Keratinocyte (primary cell): Measurements from ENCODE around the gene UBXN11. TPM values are rescaled to one million over a fixed set of nuclear protein-coding genes. Genes with fewer than 3 reads are reported as not detected.

ENCODE experiments used
- DNase-seq: peaks from one replicate; pipeline ENCODE4 v3.0.0-alpha.2; 2011; ENCODE audit warnings: low read depth, missing footprints, low spot score
- FAIRE-seq: peaks from 2 replicates; lab custom pipeline; 2011; peaks lifted over from hg19 to GRCh38; lab: Jason Lieb, UNC
- H2AFZ ChIP-seq: 2 replicates; pipeline ENCODE4 v1.6.0; 2012; ENCODE audit warnings: low read length, control low read depth, inconsistent platforms; ENCODE audit not compliant: control insufficient read depth
- H3K27ac ChIP-seq: 2 replicates; pipeline ENCODE4 v1.5.1; 2011; ENCODE audit warnings: low read length; ENCODE audit not compliant: control insufficient read depth, insufficient read depth
- H3K27me3 ChIP-seq: 3 replicates; pipeline ENCODE4 v1.6.0; 2011; ENCODE audit warnings: low read length; ENCODE audit not compliant: control insufficient read depth, insufficient read depth; ENCODE audit errors: extremely low read depth
- H3K36me3 ChIP-seq, 2 experiments: 2 replicates in 1 of 2; 3 replicates in 1 of 2; pipeline ENCODE4 v1.5.1; 2011; ENCODE audit warnings: low read length in 2 of 2, mild to moderate bottlenecking in 1 of 2; ENCODE audit not compliant: control insufficient read depth in 2 of 2, insufficient read depth in 2 of 2; ENCODE audit errors: extremely low read depth in 1 of 2
- H3K4me1 ChIP-seq: 3 replicates; pipeline ENCODE4 v1.5.1; 2011; ENCODE audit warnings: low read length; ENCODE audit not compliant: control insufficient read depth, insufficient read depth; ENCODE audit errors: extremely low read depth
- H3K4me2 ChIP-seq: 3 replicates; pipeline ENCODE4 v1.6.0; 2011; ENCODE audit warnings: low read depth, low read length; ENCODE audit not compliant: control insufficient read depth, insufficient read depth; ENCODE audit errors: extremely low read depth
- H3K4me3 ChIP-seq, 3 experiments: fragments of 200-600 bp in 1 of 3; sonication (generic) in 1 of 3; 2 replicates in 2 of 3; 3 replicates in 1 of 3; pipeline ENCODE4 v1.5.1; 2011 to 2016; ENCODE audit warnings: low read length in 3 of 3, mild to moderate bottlenecking in 3 of 3, control low read depth in 2 of 3, inconsistent platforms in 1 of 3, low read depth in 1 of 3, mixed read lengths in 1 of 3, mixed run types in 1 of 3, moderate library complexity in 1 of 3; ENCODE audit not compliant: control insufficient read depth in 2 of 3, insufficient read depth in 2 of 3; ENCODE audit errors: extremely low read depth in 1 of 3
- H3K79me2 ChIP-seq: 2 replicates; pipeline ENCODE4 v1.6.0; 2012; ENCODE audit warnings: low read length; ENCODE audit not compliant: control insufficient read depth, insufficient read depth
- H3K9ac ChIP-seq: 3 replicates; pipeline ENCODE4 v1.6.0; 2011; ENCODE audit warnings: low read length; ENCODE audit not compliant: control insufficient read depth, insufficient read depth; ENCODE audit errors: extremely low read depth
- H3K9me1 ChIP-seq: 3 replicates; pipeline ENCODE4 v1.6.0; 2011; ENCODE audit warnings: low read length; ENCODE audit not compliant: control insufficient read depth, insufficient read depth; ENCODE audit errors: extremely low read depth
- H3K9me3 ChIP-seq: 2 replicates; pipeline ENCODE4 v1.5.1; 2012; ENCODE audit warnings: low read depth, low read length; ENCODE audit not compliant: control insufficient read depth
- H4K20me1 ChIP-seq: 3 replicates; pipeline ENCODE4 v1.6.0; 2011; ENCODE audit warnings: low read length; ENCODE audit not compliant: control insufficient read depth, insufficient read depth; ENCODE audit errors: extremely low read depth
- EZH2 ChIP-seq: IDR thresholded peaks from one replicate; pipeline ENCODE4 v1.6.1; 2012; ENCODE audit warnings: inconsistent platforms, mild to moderate bottlenecking, low read length, moderate library complexity
- dilution Hi-C: fragments of 300-500 bp; cut with MboI; formaldehyde crosslinking; loops from one replicate; pipeline ENCODE4 v1.7.0; 2020; ENCODE audit warnings: low sequenced_read_pairs; ENCODE audit not compliant: extremely low pct_ligation_motif_present
- polyA plus RNA-seq, 5 experiments: library from polyadenylated mRNA; depleted of rRNA in 3 of 5; stranded (reverse) in 3 of 5; stranded (forward) in 1 of 5; unstranded in 1 of 5; fragments of >200 nt; gene quantifications; 1 replicate in 1 of 5; 2 replicates in 3 of 5; 3 replicates in 1 of 5; pipeline versions ENCODE4 v1.2.1 to v1.2.3, GENCODE V29; 2011 to 2012; ENCODE audit warnings: missing spikeins in 2 of 5, low read depth in 1 of 5, low replicate concordance in 1 of 5
- TF ChIP-seq, protein P1 (sequence below), 3 experiments: IDR thresholded peaks in 1 of 3; conservative IDR thresholded peaks in 1 of 3; optimal IDR thresholded peaks in 1 of 3; 2 replicates in 2 of 3; 3 replicates in 1 of 3; pipeline versions ENCODE3 to v1.5.1; 2011; ENCODE audit warnings: low read length in 3 of 3, mild to moderate bottlenecking in 3 of 3, moderate library complexity in 2 of 3, control low read depth in 1 of 3, inconsistent platforms in 1 of 3; ENCODE audit not compliant: insufficient read depth in 2 of 3; ENCODE audit errors: extremely low read depth in 1 of 3

The UBXN11 gene
- polyA plus RNA-seq, 1 donor (not counting 4 experiments of a cell fraction or from before 2014, with no cell fraction given), result 6.6 TPM

DNA sequence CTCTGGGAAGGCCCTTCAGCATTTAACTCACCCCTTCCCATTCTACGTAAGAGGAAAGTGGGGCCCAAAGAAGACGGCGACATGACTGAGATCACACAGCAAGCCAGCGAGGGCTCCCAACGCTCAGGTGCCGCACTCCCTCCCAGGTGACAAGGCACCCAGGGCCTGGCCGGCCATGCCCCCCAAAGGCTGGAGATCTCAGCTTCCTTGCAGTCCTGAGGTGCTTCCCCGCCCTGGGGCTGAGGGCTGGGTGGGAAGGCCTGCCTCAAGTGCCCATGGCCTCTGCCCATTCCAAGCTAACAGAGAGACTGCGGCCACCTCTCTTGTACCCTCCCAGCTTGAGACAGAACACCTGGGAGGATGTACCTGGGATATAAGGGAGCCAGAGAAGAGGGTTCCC is 48.5 kb upstream of the UBXN11 start:
- H3K36me3 ChIP-seq, result no peaks in the 10 kb centered on the region

DNA sequence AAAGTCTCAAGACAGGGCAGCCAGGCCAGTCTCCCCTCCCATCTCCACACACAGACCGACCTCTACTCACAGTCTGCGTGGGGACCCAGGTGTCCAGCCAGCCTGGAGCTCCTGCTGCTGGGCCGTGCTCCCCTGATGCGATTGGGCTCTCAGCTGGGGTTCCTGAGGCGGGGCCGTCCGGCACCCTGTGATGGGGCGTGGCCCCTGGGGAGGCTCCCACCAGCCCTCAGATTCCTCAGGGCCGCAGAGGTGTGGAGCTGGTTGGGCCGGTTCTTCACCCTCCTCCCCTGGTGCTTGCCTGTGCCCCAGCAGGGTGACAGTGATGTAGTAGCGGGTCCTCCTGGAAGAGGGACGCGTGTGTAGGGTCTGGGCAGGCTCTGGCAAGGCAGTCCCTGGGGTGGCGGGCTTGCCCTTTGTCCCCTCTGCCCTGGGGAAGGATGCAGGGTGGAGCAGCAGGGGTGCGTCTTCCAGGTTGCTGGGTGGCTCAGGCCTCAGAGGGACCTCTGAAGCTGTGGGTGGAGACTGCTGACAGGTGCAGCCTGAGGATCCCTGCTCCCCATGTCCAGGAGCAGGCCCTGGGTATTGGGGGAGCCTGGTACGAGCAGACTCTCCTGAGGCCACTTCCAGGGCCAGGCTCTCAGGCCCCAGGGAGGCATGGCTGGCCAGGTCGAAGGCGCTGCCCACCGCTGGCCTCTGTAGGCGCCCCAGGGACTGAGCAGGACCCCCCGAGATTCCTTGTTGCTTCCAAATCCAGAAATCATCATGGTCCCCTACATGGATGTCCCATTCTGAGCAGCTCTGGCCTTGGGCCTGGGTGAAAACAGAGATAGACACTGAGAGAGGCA is 47.8 kb upstream of the UBXN11 start, which contains the start of gene CRYBG2:
CRYBG2 (minus strand) TSS at position 155 of the 845 bp plus-strand sequence. CDS start 7,473 bp downstream, outside the sequence.
- FAIRE-seq, result no peak
- Histone ChIP-seq H3K4me2 (peak within 1 kb of the TSS; percentile 90), H3K27ac (peak within 1 kb of the TSS; percentile 96), H3K36me3 (no peaks in the 10 kb centered on the region), H3K9me1 (peaks cover 3% of the 10 kb centered on the region), H3K4me1 (peaks cover 68% of the 10 kb centered on the region), H2AFZ (peak within 1 kb of the TSS; percentile 60), H3K27me3 (no peaks in the 10 kb centered on the region), H3K79me2 (no peaks in the 10 kb centered on the region), H4K20me1 (no peaks in the 10 kb centered on the region), H3K4me3 (peak within 1 kb of the TSS; percentile 51 to 67 (median 60)), H3K9ac (peak within 1 kb of the TSS; percentile 85), H3K9me3 (no peaks in the 10 kb centered on the region)
- TF ChIP-seq, protein P1, sequence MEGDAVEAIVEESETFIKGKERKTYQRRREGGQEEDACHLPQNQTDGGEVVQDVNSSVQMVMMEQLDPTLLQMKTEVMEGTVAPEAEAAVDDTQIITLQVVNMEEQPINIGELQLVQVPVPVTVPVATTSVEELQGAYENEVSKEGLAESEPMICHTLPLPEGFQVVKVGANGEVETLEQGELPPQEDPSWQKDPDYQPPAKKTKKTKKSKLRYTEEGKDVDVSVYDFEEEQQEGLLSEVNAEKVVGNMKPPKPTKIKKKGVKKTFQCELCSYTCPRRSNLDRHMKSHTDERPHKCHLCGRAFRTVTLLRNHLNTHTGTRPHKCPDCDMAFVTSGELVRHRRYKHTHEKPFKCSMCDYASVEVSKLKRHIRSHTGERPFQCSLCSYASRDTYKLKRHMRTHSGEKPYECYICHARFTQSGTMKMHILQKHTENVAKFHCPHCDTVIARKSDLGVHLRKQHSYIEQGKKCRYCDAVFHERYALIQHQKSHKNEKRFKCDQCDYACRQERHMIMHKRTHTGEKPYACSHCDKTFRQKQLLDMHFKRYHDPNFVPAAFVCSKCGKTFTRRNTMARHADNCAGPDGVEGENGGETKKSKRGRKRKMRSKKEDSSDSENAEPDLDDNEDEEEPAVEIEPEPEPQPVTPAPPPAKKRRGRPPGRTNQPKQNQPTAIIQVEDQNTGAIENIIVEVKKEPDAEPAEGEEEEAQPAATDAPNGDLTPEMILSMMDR (optimal IDR thresholded peaks at IDR 0.05 in 1 of 3, IDR thresholded peaks at IDR 0.05 in 1 of 3, conservative IDR thresholded peaks at IDR 0.05 in 1 of 3; ENCODE audit: extremely low read depth in 1 of 3, insufficient read depth in 2 of 3, low read length in 3 of 3), result no peak
- TF ChIP-seq EZH2, result no peak
- dilution Hi-C loops, result no loop called here
- no peak for DNase-seq

More for the DNA sequence above, 48.5 kb upstream of the UBXN11 start:
- dilution Hi-C loops, result no loop called here
- no peak for DNase-seq
- no peak overlapping the region for H3K4me2 ChIP-seq
- H3K9me1 ChIP-seq, result peaks cover 3% of the 10 kb centered on the region
- no peaks in the 10 kb centered on the region for H3K79me2 ChIP-seq
- no peaks in the 10 kb centered on the region for H3K9me3 ChIP-seq
- H3K27me3 ChIP-seq, result no peaks in the 10 kb centered on the region
- H3K4me1 ChIP-seq, result peaks cover 68% of the 10 kb centered on the region
- no peak overlapping the region for H2AFZ ChIP-seq
- H4K20me1 ChIP-seq, result no peaks in the 10 kb centered on the region
- TF ChIP-seq EZH2, result no peak
- TF ChIP-seq, protein P1 (optimal IDR thresholded peaks at IDR 0.05 in 1 of 3, IDR thresholded peaks at IDR 0.05 in 1 of 3, conservative IDR thresholded peaks at IDR 0.05 in 1 of 3; ENCODE audit: extremely low read depth in 1 of 3, insufficient read depth in 2 of 3, low read length in 3 of 3), result no peak
- FAIRE-seq, result no peak
- no peak overlapping the region for H3K27ac ChIP-seq
- no peak overlapping the region for H3K4me3 ChIP-seq
- no peak overlapping the region for H3K9ac ChIP-seq
